Raji (cell line): Measurements from ENCODE around the gene SLC9A7.

Experiments used
- POLR2A ChIP-seq: IDR thresholded peaks from 2 replicates; pipeline ENCODE4 v1.6.1; 2011; ENCODE audit warnings: low read depth, low read length, control low read depth; ENCODE audit not compliant: insufficient read depth

The SLC9A7 gene

GRCh38 chrX:46588263-46588662, 170.7 kb downstream of the SLC9A7 start:
- no peak for TF ChIP-seq POLR2A

- no peak for TF ChIP-seq POLR2A
Measured at GRCh38 chrX:46587753-46588171, 171.2 kb downstream of the SLC9A7 start.

GRCh38 chrX:46587158-46587557, 171.8 kb downstream of the SLC9A7 start:
- no peak for TF ChIP-seq POLR2A

GRCh38 chrX:46584736-46585135, 174.2 kb downstream of the SLC9A7 start:
- TF ChIP-seq POLR2A: no peak

GRCh38 chrX:46582966-46583365, 176.0 kb downstream of the SLC9A7 start:
- no peak for TF ChIP-seq POLR2A

- TF ChIP-seq POLR2A: no peak
Measured at GRCh38 chrX:46582325-46582724, 176.6 kb downstream of the SLC9A7 start.

- TF ChIP-seq POLR2A: no peak
Measured at GRCh38 chrX:46580613-46581012, 178.3 kb downstream of the SLC9A7 start.

- TF ChIP-seq POLR2A: no peak
Measured at GRCh38 chrX:46579250-46579649, 179.7 kb downstream of the SLC9A7 start.

GRCh38 chrX:46577221-46578005, 181.5 kb downstream of the SLC9A7 start:
- no peak for TF ChIP-seq POLR2A

GRCh38 chrX:46576458-46576857, 182.5 kb downstream of the SLC9A7 start:
- no peak for TF ChIP-seq POLR2A

GRCh38 chrX:46575991-46576392, 182.9 kb downstream of the SLC9A7 start:
- TF ChIP-seq POLR2A: no peak

- TF ChIP-seq POLR2A: no peak
Measured at GRCh38 chrX:46575586-46575985, 183.3 kb downstream of the SLC9A7 start.

GRCh38 chrX:46574774-46575381, 184.0 kb downstream of the SLC9A7 start:
- TF ChIP-seq POLR2A: no peak

GRCh38 chrX:46573892-46574773, 184.8 kb downstream of the SLC9A7 start:
- no peak for TF ChIP-seq POLR2A

GRCh38 chrX:46573331-46573891, 185.5 kb downstream of the SLC9A7 start, which contains the start of gene CHST7:
Gene CHST7, plus strand, starts transcription at chrX:46573765. Its CDS starts 167 bp downstream, at chrX:46573932.
- TF ChIP-seq POLR2A: no peak
